Activated CD4-positive, alpha-beta T cell treated with anti-CD3 and anti-CD28 coated beads for 1 hour (primary cell): ENCODE data around the gene RUFY2.
"Not testable (repeated sequence)": the region's sequence is repeated elsewhere in the genome, so short reads cannot be mapped to it uniquely, and the experiment has no call there.

ENCODE experiments used
- DNase-seq: peaks from one replicate; pipeline ENCODE4 v3.0.0-alpha.2; 2020

The RUFY2 gene

DNA sequence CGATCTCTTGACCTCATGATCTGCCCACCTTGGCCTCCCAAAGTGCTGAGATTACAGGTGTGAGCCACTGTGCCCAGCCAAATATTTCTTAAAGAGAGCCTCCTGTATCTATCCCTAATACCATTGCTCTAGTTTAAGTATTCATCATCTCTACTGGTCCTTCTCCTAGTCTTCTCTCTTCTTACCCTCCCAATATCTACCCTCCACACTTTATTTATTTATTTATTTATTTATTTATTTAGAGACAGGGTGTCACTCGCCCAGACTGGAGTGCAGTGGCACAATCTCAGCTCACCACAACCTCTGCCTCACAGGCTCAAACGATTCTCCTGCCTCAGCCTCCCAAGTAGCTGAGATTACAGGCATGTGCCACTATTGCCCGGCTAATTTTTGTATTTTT, 82.7 kb downstream of the RUFY2 start:
- not testable (repeated sequence) for DNase-seq

GRCh38 chr10:68318331-68319059, 88.6 kb downstream of the RUFY2 start:
- no peak for DNase-seq

GRCh38 chr10:68315582-68315981, 91.5 kb downstream of the RUFY2 start:
- no peak for DNase-seq

DNA sequence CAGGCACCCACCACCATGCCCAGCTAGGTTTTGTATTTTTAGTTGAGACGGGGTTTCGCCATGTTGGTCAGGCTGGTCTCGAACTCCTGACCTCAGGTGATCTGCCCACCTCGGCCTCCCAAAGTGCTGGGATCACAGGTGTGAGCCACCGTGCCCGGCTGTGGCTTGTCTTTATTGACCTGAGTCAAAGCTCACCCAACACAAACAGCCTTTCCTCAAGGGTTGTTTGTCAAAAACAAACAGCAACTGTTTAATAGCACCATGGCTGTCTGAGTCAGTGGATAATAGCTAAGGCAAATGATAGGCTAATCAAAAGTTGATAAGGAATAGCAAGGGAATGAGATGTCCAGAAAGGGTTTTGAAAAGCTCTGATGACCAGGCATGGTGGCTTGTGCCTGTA, 92.1 kb downstream of the RUFY2 start:
- DNase-seq, result not testable (repeated sequence)

DNA sequence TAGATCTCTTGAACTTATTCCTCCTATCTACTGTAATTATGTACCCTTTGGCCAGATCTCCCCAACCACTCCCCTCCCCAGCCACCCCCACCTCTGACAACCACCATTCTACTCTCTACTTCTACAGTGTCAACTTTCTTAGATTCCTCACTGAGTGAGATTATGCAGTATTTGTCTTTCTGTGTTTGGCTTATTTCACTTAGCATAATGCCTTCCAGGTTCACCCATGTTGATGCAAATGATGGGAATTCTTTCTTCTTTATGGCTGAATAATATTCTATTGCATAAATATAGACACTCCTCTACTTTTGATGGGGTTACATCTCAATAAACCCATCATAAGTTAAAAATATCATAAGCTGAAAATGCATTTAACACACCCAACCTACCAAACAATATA, 96.5 kb downstream of the RUFY2 start:
- DNase-seq, result no peak

DNA sequence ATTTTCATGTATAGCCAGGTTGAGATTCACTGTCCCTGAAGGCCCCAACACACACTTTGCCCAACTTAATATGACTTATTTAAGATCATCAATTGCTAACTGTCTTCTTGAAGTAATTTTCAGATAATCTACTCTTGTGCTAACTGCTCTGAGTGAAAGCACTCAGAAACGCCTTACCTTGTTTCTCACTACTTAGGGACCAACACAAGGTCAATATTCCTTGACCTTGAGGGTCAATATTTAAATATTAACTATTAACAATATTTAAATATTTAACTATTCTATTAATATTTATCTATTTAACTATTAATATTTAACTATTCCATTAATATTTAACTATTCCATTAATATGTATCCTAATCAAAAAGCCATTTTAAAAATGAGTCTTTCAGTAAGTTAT, 101.2 kb downstream of the RUFY2 start:
- DNase-seq, result no peak

- no peak for DNase-seq
Observed at GRCh38 chr10:68303849-68304412, 103.1 kb downstream of the RUFY2 start.

- DNase-seq, result no peak
Observed at GRCh38 chr10:68302871-68303270, 104.2 kb downstream of the RUFY2 start.

DNA sequence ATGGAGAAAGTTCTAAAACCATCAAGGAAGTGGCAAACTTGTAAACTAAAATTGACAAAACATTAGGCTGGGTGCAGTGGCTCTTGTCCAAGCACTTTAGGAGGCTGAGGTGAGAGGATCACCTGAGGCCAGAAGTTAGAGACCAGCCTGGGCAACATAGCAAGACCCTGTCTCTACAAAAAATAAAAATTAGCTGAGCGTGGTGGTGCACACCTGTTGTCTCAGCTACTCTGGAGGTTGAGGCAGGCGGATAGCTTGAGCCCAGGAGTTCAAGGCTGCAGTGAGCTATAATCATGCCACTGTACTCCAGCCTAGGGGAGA, 104.6 kb downstream of the RUFY2 start:
- DNase-seq, result no peak

DNA sequence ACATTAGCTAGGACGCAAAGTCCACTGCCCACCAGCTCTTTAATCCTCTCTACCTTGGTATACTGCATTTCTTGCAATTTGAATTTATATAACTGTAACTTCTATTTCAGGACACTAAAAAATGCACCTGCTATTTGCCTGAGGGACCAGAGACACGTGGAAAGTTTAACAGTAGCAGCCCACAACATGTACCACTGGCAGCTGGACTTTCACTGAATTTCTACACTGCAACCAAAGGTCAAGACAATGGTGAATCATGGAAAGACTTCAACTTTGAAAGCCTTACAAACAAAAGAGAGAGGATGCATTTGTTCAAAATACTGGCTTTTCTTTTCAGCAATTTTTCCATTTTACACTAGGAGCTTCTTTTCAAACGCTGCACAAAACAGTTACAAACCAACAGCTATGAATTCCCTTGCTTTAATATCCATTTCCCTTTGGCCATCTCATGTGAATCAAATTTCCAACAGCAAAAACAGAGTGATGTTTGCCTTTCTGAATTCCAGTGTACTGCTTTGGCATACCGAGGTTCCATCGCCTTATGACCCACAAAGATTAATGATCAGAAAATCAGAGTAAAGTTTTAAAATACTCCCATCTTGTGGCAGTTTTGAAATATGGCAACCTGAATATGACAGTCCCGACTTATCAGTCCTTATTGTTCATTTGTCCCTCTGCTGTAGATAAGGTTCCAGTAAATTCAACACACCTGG, 105.1 kb downstream of the RUFY2 start:
- no peak for DNase-seq

DNA sequence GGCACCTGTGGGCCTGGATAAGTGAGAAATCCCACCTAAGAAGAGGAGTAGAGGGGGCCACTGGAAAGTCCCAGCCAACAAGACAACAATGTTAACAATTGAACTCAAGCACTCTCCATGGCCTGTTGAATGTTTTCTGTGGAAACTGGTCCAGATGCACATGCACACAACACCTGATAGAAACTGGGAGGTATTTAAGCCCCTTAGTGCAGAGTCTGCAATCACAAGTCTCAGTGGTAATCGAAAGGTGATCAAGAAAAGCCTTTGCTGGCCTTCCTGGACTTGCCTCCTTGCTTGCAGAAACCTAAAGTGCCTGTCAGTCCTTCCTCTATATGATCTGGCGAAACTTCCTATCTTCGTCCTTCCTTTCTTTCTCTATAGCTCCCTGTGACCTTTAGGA, 105.8 kb downstream of the RUFY2 start:
- no peak for DNase-seq

DNA sequence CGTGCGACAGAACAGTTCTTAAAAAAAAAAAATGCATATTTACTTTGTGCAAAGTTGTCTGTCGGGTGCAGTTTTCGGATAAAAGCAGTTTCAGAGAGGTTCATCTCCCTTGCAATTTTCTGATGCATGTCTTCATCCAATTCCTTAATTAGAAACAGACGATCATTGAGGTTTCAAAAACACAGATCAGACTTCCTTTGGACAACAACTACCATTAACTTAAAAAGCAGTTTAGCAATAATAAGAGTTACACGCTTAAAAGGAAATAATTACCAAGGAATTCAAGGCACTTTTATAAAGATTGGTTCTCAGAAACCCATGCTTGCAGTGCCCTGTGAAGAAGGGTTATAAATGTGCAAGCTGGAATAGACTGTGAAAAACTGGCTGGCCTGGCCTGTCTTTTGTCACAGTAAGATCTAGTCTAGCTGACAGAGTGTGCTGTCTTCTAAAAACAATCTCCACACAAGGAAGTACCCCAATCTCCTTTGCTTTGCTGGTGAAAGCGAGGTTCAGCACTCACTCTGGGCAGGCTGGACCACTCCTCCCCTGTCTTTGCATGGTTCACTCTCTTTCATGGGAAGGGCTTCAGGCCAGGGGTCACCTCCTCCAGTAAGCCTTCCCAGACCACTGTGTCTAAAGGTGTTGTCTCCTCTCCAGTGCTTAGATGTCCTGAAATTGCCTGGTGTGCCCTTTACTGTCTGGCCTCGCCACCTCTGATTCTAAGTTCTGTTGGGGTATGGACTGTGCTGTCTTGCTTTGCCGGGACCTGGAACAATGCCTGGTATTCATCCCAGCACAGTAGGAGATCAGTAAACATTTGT, 110.0 kb downstream of the RUFY2 start:
- no peak for DNase-seq
